AG04449 (cell line): ENCODE measurements around the gene AP1G1.
"Not testable (repeated sequence)": the region's sequence is repeated elsewhere in the genome, so short reads cannot be mapped to it uniquely, and the experiment has no call there.

ENCODE experiments used
- CTCF ChIA-PET: fragments of 350-600 bp; formaldehyde crosslinking; extraction: SDS; loops from one replicate; lab custom pipeline; 2021; ENCODE audit warnings: antibody characterized with exemption; lab: Yijun Ruan, JAX
- POLR2A ChIA-PET: fragments of 400-600, 350-600 bp; formaldehyde crosslinking; extraction: SDS; loops from one replicate; lab custom pipeline; 2020; ENCODE audit warnings: antibody characterized with exemption, inconsistent platforms; lab: Yijun Ruan, JAX
- DNase-seq: peaks from one replicate; pipeline ENCODE4 v3.0.0-alpha.2; 2010; ENCODE audit warnings: low read depth, low spot score
- H3K4me3 ChIP-seq: 2 replicates; pipeline ENCODE4 v1.5.1; 2011; ENCODE audit warnings: low read depth, mild to moderate bottlenecking, control low read depth, low read length
- CTCF ChIP-seq: IDR thresholded peaks from one replicate; pipeline ENCODE4 v1.5.1; 2011; ENCODE audit warnings: mild to moderate bottlenecking, moderate library complexity, low read length, control low read depth, inconsistent platforms; ENCODE audit not compliant: insufficient read depth; ENCODE audit errors: missing control alignments

The AP1G1 gene

GRCh38 chr16:71826533-71827017 lies 17.9 kb upstream of the AP1G1 start:
- TF ChIP-seq CTCF = no peak
- no peak for DNase-seq
- ChIA-PET POLR2A (no interaction called here), CTCF (no interaction called here)
- no peak overlapping the region for H3K4me3 ChIP-seq

GRCh38 chr16:71817155-71817500 lies 8.5 kb upstream of the AP1G1 start:
- POLR2A ChIA-PET, DNase-seq, H3K4me3 ChIP-seq: not testable (repeated sequence)
- CTCF ChIA-PET = interaction anchor here (0.8 kb wide), 1 partner anchor 54 kb away, joined by 3 read pairs; no protein-coding TSS in a partner anchor

GRCh38 chr16:71811261-71811803 lies 2.7 kb upstream of the AP1G1 start:
- ChIA-PET CTCF (no interaction called here), POLR2A (no interaction called here)
- DNase-seq = no peak
- no peak for TF ChIP-seq CTCF
- no peak overlapping the region for H3K4me3 ChIP-seq

GRCh38 chr16:71810155-71810530 lies 1.5 kb upstream of the AP1G1 start:
- POLR2A ChIA-PET = not testable (repeated sequence)
- CTCF ChIA-PET = interaction anchor here (3.8 kb wide), 1 partner anchor 72 kb away, joined by 15 read pairs; no protein-coding TSS in a partner anchor

GRCh38 chr16:71807905-71808592 lies 585 bp downstream of the AP1G1 start:
- CTCF ChIA-PET = interaction anchor here (1.2 to 3.8 kb wide), 5 partner anchors 13 to 154 kb away, joined by 3 to 15 read pairs (median 4); partner anchors contain the start of gene ZNF821
- POLR2A ChIA-PET = interaction anchor here (0.6 to 1.1 kb wide), 4 partner anchors 21 to 286 kb away, joined by 3 read pairs; partner anchors contain the start of genes DHX38 and TXNL4B
- TF ChIP-seq CTCF = no peak
- no peak for DNase-seq
- H3K4me3 ChIP-seq = peak overlapping the region; percentile 92

More at GRCh38 chr16:71810155-71810530, 1.5 kb upstream of the AP1G1 start:
- H3K4me3 ChIP-seq, DNase-seq: not testable (repeated sequence)

- no peak for TF ChIP-seq CTCF
- no peak overlapping the region for H3K4me3 ChIP-seq
- DNase-seq = no peak
- CTCF ChIA-PET = no interaction called here
- POLR2A ChIA-PET = no interaction called here
Observed at GRCh38 chr16:71803305-71803690, 5.3 kb downstream of the AP1G1 start.

GRCh38 chr16:71796501-71797097 lies 12.0 kb downstream of the AP1G1 start:
- no peak overlapping the region for H3K4me3 ChIP-seq
- no peak for DNase-seq
- ChIA-PET CTCF (interaction anchor here (1.2 kb wide), 1 partner anchor 14 kb away, joined by 4 read pairs; no protein-coding TSS in a partner anchor), POLR2A (no interaction called here)
- no peak for TF ChIP-seq CTCF
